Astrocyte of the cerebellum (primary cell): ENCODE data around the gene NRROS.
"Not testable (repeated sequence)": the region's sequence is repeated elsewhere in the genome, so short reads cannot be mapped to it uniquely, and the experiment has no call there.

Experiments used
- DNase-seq: peaks from one replicate; pipeline ENCODE4 v3.0.0-alpha.2; 2011; ENCODE audit warnings: low read depth
- H3K4me3 ChIP-seq: 2 replicates; pipeline ENCODE4 v1.5.1; 2011; ENCODE audit warnings: mild to moderate bottlenecking, low read depth, low read length, moderate library complexity
- in situ Hi-C: cut with HindIII; loops from 2 replicates; pipeline ENCODE4 v1.10.0; 2017; ENCODE audit warnings: low sequenced_read_pairs
- TF ChIP-seq, protein P1 (sequence below): IDR thresholded peaks from 2 replicates; pipeline ENCODE4 v1.5.1; 2012; ENCODE audit warnings: low read length, low read depth, moderate library complexity, mild to moderate bottlenecking; ENCODE audit errors: missing control alignments

The NRROS gene

DNA sequence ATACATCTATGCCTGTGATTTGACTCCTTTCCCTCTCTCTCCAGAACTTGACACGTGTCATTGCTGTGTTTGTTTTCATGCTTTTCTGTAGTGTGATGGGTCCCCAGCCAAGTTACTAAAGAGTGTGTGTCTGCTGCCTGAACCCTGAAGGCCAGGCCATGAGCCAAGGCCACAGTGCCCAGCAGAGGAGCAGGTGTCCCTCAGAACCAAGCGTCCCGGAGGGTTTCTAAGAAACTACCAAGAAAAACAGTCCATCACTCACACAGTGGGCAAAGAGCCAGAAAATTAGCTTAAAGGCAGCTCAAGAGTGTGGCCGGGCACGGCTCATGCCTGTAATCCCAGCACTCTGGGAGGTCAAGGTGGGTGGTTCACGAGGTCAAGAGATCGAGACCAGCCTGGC lies 35.8 kb upstream of the NRROS start:
- TF ChIP-seq, protein P1, sequence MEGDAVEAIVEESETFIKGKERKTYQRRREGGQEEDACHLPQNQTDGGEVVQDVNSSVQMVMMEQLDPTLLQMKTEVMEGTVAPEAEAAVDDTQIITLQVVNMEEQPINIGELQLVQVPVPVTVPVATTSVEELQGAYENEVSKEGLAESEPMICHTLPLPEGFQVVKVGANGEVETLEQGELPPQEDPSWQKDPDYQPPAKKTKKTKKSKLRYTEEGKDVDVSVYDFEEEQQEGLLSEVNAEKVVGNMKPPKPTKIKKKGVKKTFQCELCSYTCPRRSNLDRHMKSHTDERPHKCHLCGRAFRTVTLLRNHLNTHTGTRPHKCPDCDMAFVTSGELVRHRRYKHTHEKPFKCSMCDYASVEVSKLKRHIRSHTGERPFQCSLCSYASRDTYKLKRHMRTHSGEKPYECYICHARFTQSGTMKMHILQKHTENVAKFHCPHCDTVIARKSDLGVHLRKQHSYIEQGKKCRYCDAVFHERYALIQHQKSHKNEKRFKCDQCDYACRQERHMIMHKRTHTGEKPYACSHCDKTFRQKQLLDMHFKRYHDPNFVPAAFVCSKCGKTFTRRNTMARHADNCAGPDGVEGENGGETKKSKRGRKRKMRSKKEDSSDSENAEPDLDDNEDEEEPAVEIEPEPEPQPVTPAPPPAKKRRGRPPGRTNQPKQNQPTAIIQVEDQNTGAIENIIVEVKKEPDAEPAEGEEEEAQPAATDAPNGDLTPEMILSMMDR, result no peak
- no peak overlapping the region for H3K4me3 ChIP-seq
- in situ Hi-C loops, result no loop called here
- no peak for DNase-seq

DNA sequence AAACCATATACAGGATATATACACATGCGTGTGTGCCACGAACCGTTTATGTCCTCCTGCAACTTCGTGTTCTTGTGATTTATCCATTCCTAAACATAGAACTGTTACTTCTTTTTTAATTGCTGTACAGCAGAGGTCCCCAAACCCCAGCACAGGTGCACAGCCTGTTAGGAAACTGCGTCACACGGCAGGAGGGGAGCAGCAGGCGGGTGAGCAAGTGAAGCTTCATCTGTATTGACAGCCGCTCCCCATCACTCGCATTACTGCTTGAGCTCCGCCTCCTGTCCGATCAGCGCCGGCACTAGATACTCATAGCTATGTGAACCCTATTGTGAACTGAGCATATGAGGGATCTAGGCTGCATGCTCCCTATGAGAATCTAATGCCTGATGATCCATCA lies 34.9 kb upstream of the NRROS start:
- no peak overlapping the region for H3K4me3 ChIP-seq
- DNase-seq, result no peak
- in situ Hi-C loops, result no loop called here
- TF ChIP-seq, protein P1, result no peak

DNA sequence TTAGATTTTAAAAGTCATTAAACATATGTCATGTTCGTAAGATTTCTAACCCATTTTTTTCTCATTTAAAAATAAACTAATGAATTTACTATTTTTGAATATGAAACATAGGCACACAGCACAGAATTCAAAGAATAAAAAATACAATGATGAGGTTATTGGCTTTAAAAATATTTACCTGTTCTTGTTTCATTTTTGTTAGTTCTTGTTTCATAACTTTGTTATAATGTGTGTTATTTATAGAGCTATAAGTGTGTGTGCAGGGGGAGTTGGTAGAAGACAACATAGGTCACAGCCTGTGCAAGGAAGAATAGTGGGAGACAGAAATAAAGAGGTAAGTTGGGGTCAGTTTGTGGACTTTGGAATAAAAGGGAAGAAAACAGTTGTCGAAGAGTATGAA lies 30.8 kb upstream of the NRROS start:
- in situ Hi-C loops, result loop anchor here (5.0 kb wide), 1 partner anchor 79 kb away; no protein-coding TSS in a partner anchor
- DNase-seq, result no peak
- TF ChIP-seq, protein P1, result no peak
- H3K4me3 ChIP-seq, result no peak overlapping the region

DNA sequence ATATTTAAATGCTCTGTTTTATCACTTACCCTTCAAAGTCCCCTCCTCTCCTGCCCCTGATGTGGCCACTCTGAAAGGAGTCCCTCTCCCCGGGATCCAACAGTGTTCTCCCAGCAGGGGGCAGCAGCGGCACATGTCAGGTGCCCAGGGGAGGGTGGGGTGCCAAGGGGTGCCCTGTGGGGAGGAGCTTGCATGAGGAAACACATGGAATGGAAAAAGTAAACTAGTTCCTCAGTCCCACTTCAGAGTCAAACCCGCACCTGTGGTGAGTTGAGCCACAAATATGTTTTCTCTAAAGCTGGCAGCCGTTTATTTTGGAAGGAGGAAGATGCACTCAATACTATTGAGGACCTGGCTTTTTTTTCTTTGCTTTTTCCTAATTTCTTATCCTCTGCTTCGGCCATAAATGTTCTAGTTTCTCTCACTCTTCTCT lies 30.1 kb upstream of the NRROS start:
- DNase-seq, result peak; percentile 51
- H3K4me3 ChIP-seq, result no peak overlapping the region
- TF ChIP-seq, protein P1, result peak; percentile 77
- in situ Hi-C loops, result loop anchor here (5.0 kb wide), 1 partner anchor 78 kb away; no protein-coding TSS in a partner anchor

DNA sequence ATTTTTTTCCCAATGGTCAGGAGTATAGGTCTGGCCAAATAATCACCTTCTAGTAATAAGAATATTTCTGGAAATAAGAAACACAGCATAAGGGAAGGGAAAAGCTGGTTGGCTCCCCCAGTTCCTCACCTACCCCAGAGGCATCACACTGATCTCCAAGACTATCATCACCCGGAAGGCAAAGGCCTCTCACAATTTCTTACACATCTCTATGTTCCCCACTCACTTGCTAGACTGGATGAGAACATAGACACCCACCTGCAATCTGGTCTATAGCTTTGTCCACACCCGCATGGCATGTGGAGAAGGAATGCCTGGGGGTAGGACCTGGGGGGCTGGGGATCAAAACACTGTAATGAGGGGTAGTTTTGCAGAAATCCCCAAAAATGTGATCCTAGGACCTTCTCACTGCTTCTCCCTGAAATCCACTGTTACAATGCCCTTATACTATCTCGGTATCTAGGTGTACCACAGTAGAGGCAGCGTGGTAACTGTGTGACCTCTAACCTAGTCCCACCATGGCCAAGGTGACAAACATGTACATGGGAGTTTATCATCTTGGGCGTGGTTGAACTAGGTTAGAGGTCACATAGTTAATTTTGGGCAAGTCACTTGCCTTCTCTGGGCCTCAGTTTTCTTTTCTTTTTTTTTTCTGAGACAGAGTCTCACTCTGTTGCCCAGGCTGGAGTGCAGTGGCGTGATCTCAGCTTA lies 29.5 kb upstream of the NRROS start:
- no peak for DNase-seq
- TF ChIP-seq, protein P1, result no peak
- no peak overlapping the region for H3K4me3 ChIP-seq
- in situ Hi-C loops, result loop anchor here (5.0 kb wide), 1 partner anchor 77 kb away; no protein-coding TSS in a partner anchor

DNA sequence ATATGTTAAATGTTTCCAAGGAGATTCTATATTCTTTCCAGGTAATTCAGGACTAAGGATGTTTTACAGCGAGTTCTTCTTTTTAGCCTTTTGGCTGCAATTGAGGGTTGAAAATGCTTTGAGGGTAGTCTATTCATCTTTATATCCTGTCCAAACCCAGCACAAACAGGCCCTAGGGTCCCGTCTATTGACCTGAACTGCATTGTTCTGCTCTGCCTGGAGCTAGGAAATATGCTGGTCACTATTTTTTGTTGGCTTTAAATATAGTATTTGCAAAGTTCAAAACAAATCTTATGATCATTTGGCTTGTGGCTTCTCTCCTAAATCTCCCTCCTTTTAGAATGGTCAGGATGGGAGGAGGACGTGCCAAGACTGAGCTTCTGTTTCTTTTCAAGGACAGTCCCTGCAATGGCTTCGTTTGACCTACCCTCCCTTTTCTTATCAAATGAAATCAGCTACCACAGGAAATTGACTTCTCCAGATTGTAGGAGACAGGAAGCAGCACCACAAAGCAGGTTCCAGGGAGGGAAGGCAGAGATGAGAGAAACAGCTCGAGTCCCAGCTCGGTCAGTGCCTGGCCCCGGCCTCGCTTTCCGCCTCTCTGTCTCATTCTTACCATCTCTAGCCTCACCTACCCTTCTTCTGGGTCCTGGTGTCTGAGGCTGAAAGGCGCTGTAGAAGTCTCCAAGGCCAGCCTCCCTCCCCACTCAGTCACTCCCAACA lies 27.6 kb upstream of the NRROS start:
- no peak for DNase-seq
- H3K4me3 ChIP-seq, result no peak overlapping the region
- in situ Hi-C loops, result no loop called here
- TF ChIP-seq, protein P1, result no peak

DNA sequence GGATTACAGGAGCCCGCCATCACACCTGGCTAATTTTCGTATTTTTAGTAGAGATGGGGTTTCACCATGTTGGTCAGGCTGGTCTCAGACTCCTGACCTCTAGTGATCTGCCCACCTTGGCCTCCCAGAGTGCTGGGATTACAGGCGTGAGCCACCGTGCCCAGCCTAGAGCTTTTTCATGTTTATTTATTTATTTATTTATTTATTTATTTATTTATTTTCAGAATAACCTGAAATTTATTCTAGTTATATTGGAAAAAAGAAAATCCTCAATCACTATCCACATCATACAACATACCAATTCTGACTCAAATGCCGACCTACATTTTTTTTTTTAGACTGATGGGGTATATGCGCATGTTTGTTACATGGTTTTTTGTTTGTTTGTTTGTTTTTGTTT lies 24.3 kb upstream of the NRROS start:
- DNase-seq, in situ Hi-C loops, H3K4me3 ChIP-seq: not testable (repeated sequence)
